Activated gamma-delta T cell treated with anti-CD3 and anti-CD28 coated beads, Interleukin-2, amount 50 U/mL, for 16 hours (primary cell): Measurements from ENCODE around the gene DAP.
"Not testable (repeated sequence)": the region's sequence is repeated elsewhere in the genome, so short reads cannot be mapped to it uniquely, and the experiment has no call there.

Experiments used
- DNase-seq: peaks from one replicate; pipeline ENCODE4 v3.0.0-alpha.2; 2020; ENCODE audit warnings: low read depth

Gene DAP

GRCh38 chr5:10653043-10653442 is 108.0 kb downstream of the DAP start:
- no peak for DNase-seq

- DNase-seq = no peak
Measured at GRCh38 chr5:10652606-10653005, 108.4 kb downstream of the DAP start.

GRCh38 chr5:10652151-10652550 is 108.9 kb downstream of the DAP start:
- no peak for DNase-seq

- DNase-seq = no peak
Measured at GRCh38 chr5:10649666-10650380, 111.2 kb downstream of the DAP start.

- DNase-seq = no peak
Measured at GRCh38 chr5:10648806-10649665, 112.0 kb downstream of the DAP start.

GRCh38 chr5:10647640-10648039 is 113.4 kb downstream of the DAP start:
- no peak for DNase-seq

GRCh38 chr5:10645671-10646070 is 115.4 kb downstream of the DAP start:
- no peak for DNase-seq

- no peak for DNase-seq
Measured at GRCh38 chr5:10645146-10645545, 115.9 kb downstream of the DAP start.

- no peak for DNase-seq
Measured at GRCh38 chr5:10644192-10644591, 116.8 kb downstream of the DAP start.

GRCh38 chr5:10642367-10642766 is 118.7 kb downstream of the DAP start:
- no peak for DNase-seq

GRCh38 chr5:10639846-10640368 is 121.1 kb downstream of the DAP start:
- no peak for DNase-seq

GRCh38 chr5:10638723-10639122 is 122.3 kb downstream of the DAP start:
- not testable (repeated sequence) for DNase-seq

- DNase-seq = no peak
Measured at GRCh38 chr5:10637944-10638343, 123.1 kb downstream of the DAP start.

- DNase-seq = no peak
Measured at GRCh38 chr5:10636363-10637142, 124.5 kb downstream of the DAP start.

- no peak for DNase-seq
Measured at GRCh38 chr5:10635867-10636350, 125.1 kb downstream of the DAP start.

- peak; percentile 31 for DNase-seq
Measured at GRCh38 chr5:10635257-10635866, 125.7 kb downstream of the DAP start.

GRCh38 chr5:10634562-10634961 is 126.5 kb downstream of the DAP start:
- no peak for DNase-seq

GRCh38 chr5:10634050-10634449 is 127.0 kb downstream of the DAP start:
- no peak for DNase-seq

- no peak for DNase-seq
Measured at GRCh38 chr5:10633271-10634049, 127.6 kb downstream of the DAP start.

GRCh38 chr5:10632110-10632761 is 128.8 kb downstream of the DAP start:
- DNase-seq = no peak
